ENCODE results near the gene KBTBD4.
"Not testable (repeated sequence)": the region's sequence is repeated elsewhere in the genome, so short reads cannot be mapped to it uniquely, and the experiment has no call there.

The KBTBD4 gene

DNA sequence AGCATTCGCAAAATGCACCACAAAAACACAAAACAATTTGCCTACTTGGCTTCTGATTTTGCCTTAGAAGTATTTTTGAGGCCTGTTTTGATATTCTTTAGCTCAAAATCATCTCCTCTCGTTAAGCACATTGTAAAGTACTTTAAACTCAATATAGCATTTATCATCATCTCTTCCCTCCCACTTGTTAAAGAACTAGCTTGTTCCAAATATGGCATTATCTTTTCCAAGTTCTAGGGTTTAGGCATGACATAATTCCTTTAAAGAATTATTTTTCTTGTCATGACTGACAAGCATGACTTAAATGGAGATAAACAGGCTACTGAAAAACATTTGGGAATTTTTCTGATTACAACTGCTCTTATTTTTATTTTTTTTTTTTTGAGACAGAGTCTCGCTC lies 47.1 kb downstream of the KBTBD4 start:
- no peak for DNase-seq (ENCODE audit: low read depth)
- TF ChIP-seq, protein P1, sequence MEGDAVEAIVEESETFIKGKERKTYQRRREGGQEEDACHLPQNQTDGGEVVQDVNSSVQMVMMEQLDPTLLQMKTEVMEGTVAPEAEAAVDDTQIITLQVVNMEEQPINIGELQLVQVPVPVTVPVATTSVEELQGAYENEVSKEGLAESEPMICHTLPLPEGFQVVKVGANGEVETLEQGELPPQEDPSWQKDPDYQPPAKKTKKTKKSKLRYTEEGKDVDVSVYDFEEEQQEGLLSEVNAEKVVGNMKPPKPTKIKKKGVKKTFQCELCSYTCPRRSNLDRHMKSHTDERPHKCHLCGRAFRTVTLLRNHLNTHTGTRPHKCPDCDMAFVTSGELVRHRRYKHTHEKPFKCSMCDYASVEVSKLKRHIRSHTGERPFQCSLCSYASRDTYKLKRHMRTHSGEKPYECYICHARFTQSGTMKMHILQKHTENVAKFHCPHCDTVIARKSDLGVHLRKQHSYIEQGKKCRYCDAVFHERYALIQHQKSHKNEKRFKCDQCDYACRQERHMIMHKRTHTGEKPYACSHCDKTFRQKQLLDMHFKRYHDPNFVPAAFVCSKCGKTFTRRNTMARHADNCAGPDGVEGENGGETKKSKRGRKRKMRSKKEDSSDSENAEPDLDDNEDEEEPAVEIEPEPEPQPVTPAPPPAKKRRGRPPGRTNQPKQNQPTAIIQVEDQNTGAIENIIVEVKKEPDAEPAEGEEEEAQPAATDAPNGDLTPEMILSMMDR (IDR thresholded peaks at IDR 0.05; ENCODE audit: insufficient read depth, low read depth, low read length, missing control alignments), result no peak
- no peak overlapping the region for H3K4me3 ChIP-seq (ENCODE audit: low read length)

DNA sequence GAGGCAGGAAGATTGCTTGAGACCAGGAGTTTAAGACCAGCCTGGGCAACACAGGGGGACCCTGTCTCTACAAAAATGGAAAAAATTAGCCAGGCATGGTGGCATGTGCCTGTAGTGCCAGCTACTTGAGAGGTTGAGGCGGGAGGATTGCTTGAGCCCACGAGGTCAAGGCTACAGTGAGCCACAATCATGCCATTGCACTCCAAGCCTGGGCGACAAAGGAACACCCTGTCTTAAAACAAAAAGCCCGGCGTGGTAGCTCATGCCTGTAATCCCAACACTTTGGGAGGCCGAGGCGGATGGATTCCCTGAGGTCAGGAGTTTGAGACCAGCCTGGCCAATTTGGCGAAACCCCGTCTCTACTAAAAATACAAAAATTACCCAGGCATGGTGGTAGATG lies 48.0 kb downstream of the KBTBD4 start:
- DNase-seq (ENCODE audit: low read depth); H3K4me3 ChIP-seq (ENCODE audit: low read length): not testable (repeated sequence)

DNA sequence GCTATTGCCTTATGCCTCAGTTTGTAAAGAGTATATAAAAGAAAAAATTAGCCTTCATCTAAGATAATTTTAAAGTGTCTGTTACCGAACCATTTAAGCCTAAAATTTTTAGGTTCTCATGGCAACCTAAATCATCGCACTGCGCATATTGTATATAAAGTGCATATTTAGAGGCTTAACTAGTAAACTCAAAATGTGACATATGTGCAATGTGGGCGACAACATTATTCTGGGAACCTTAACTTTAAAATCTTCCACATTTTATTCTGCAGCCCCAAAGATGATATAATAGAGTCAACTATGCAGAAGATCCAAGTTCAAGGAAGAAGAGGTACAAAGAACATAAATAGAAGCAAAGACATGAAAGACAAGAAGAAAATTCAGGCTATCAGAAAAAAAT lies 48.8 kb downstream of the KBTBD4 start:
- DNase-seq (ENCODE audit: low read depth), result no peak
- TF ChIP-seq, protein P1 (IDR thresholded peaks at IDR 0.05; ENCODE audit: insufficient read depth, low read depth, low read length, missing control alignments), result no peak
- no peak overlapping the region for H3K4me3 ChIP-seq (ENCODE audit: low read length)

DNA sequence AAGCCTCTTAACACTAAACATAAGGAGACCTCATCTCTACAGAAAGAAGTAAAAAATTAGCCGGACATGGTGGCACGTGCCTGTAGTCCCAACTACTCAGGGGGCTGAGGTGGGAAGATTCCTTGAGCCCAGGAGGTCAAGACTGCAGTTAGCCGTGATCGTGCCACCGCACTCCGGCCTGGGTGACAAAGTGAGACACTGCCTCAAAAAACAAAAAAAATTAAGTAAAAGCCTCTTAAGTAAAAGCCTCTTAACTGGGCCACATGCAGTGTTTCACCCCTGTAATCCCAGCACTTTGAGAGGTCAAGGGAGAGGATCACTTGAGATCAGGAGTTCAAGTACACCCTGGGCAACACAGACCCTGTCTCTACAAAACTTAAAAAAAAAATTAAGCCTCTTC lies 51.6 kb downstream of the KBTBD4 start:
- TF ChIP-seq, protein P1 (IDR thresholded peaks at IDR 0.05; ENCODE audit: insufficient read depth, low read depth, low read length, missing control alignments), result no peak
- DNase-seq (ENCODE audit: low read depth), result no peak
- H3K4me3 ChIP-seq (ENCODE audit: low read length), result no peak overlapping the region

- H3K4me3 ChIP-seq (ENCODE audit: low read length), result not testable (repeated sequence)
Measured at GRCh38 chr11:47526032-47526431, 52.7 kb downstream of the KBTBD4 start.

DNA sequence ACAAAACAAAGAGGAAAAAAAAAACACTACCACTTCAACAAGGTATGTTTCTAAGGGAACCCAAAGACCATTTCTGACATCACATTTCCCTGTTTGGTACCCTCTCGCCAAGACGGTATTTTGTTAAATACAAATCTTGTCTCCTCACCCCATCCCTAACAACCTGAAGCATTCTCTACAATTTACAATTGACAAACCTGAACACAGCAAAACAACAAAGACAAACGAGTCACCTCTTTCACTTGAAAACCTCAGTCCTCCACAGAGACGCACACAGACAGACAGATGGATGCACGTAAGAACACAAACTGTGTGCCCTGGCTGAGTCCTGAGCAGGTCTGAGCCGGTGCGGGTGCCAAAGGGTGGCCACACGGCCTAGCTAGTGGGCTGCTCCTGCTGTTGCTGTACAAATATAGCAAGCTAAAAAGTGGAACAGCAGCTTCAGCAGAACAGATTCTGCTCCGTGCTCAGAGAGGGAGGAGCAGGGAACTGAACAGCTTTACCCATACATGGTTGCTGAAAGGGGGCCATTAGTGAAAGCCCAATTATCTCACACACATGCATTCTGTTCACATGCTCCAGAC lies 54.4 kb downstream of the KBTBD4 start:
- TF ChIP-seq, protein P1 (IDR thresholded peaks at IDR 0.05; ENCODE audit: insufficient read depth, low read depth, low read length, missing control alignments), result no peak
- DNase-seq (ENCODE audit: low read depth), result peak; percentile 42
- no peak overlapping the region for H3K4me3 ChIP-seq (ENCODE audit: low read length)

More at GRCh38 chr11:47526032-47526431, 52.7 kb downstream of the KBTBD4 start:
- DNase-seq (ENCODE audit: low read depth), result not testable (repeated sequence)

GRCh38 chr11:47523490-47524225 lies 55.1 kb downstream of the KBTBD4 start:
- TF ChIP-seq, protein P1 (IDR thresholded peaks at IDR 0.05; ENCODE audit: insufficient read depth, low read depth, low read length, missing control alignments), result no peak
- peak; percentile 87 for DNase-seq (ENCODE audit: low read depth)
- no peak overlapping the region for H3K4me3 ChIP-seq (ENCODE audit: low read length)
